HEK293 (cell line): Measurements from ENCODE around the gene SBF2.

Experiments
- BCL11B ChIP-seq: fragments of 450-650 bp; formaldehyde crosslinking; IDR thresholded peaks from 2 replicates; pipeline ENCODE4 v1.5.1; 2016; ENCODE audit warnings: low read depth, missing biosample characterization, missing genetic modification characterization
- HOXD13 ChIP-seq: sonication (generic); formaldehyde crosslinking; IDR thresholded peaks from 2 replicates; pipeline ENCODE4 v1.8.0; 2022; ENCODE audit warnings: missing genetic modification reagents, borderline replicate concordance
- KLF10 ChIP-seq: fragments of 450-650 bp; IDR thresholded peaks from 2 replicates; pipeline ENCODE4 v1.5.1; 2018; ENCODE audit warnings: missing biosample characterization, mild to moderate bottlenecking, missing genetic modification characterization
- SCRT2 ChIP-seq: fragments of 450-650 bp; formaldehyde crosslinking; IDR thresholded peaks from 2 replicates; pipeline ENCODE4 v1.5.1; 2016; ENCODE audit warnings: missing biosample characterization, missing genetic modification characterization
- TCF7L2 ChIP-seq: IDR thresholded peaks from 2 replicates; pipeline ENCODE4 v1.6.1; 2011; ENCODE audit warnings: low read depth, mild to moderate bottlenecking, inconsistent platforms, low read length, moderate library complexity, borderline replicate concordance
- ZNF121 ChIP-seq: fragments of 450-650 bp; formaldehyde crosslinking; IDR thresholded peaks from 2 replicates; pipeline ENCODE4 v1.5.1; 2016; ENCODE audit warnings: missing biosample characterization, missing genetic modification characterization
- ZNF274 ChIP-seq, 2 experiments: fragments of 200-500 bp in 1 of 2; fragments of 450-650 bp in 1 of 2; sonication (Bioruptor generic) in 1 of 2; formaldehyde crosslinking in 1 of 2; IDR thresholded peaks; 2 replicates each; pipeline versions ENCODE4 v1.5.1 to v1.6.1; 2014 to 2016; ENCODE audit warnings: borderline replicate concordance in 1 of 2, inconsistent platforms in 1 of 2, low read length in 1 of 2, missing biosample characterization in 1 of 2, missing genetic modification characterization in 1 of 2
- TF ChIP-seq, protein P1 (sequence below): fragments of 450-650 bp; formaldehyde crosslinking; IDR thresholded peaks from 2 replicates; pipeline ENCODE4 v1.5.1; 2016; ENCODE audit warnings: missing biosample characterization, missing genetic modification characterization
- TF ChIP-seq, protein P2 (sequence below): fragments of 450-650 bp; formaldehyde crosslinking; IDR thresholded peaks from 2 replicates; pipeline ENCODE4 v1.5.1; 2016; ENCODE audit warnings: missing biosample characterization, missing genetic modification characterization, borderline replicate concordance
- TF ChIP-seq, protein P3 (sequence below): fragments of 450-650 bp; formaldehyde crosslinking; IDR thresholded peaks from 2 replicates; pipeline ENCODE4 v1.5.1; 2016; ENCODE audit warnings: missing biosample characterization, missing genetic modification characterization

DNA sequence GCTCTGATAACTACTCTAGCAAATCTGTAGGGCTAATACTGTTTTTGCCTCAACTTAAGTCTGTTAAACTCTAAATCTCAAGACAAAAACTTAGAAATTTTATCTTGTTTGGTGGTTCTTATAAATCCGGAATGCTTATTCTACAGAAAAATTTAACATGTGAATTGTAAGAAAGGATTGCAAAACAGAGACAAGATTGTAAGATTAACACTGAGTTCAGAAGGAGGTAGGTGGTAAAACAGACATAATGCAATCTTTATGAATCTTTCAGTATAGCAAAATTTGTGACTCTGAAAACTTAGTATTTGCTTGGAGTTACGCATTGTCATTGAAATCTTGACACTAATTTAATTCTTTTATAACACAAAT, 263.9 kb downstream of the SBF2 start:
- TF ChIP-seq, protein P1, sequence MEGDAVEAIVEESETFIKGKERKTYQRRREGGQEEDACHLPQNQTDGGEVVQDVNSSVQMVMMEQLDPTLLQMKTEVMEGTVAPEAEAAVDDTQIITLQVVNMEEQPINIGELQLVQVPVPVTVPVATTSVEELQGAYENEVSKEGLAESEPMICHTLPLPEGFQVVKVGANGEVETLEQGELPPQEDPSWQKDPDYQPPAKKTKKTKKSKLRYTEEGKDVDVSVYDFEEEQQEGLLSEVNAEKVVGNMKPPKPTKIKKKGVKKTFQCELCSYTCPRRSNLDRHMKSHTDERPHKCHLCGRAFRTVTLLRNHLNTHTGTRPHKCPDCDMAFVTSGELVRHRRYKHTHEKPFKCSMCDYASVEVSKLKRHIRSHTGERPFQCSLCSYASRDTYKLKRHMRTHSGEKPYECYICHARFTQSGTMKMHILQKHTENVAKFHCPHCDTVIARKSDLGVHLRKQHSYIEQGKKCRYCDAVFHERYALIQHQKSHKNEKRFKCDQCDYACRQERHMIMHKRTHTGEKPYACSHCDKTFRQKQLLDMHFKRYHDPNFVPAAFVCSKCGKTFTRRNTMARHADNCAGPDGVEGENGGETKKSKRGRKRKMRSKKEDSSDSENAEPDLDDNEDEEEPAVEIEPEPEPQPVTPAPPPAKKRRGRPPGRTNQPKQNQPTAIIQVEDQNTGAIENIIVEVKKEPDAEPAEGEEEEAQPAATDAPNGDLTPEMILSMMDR (tag by site-specific recombination): no peak
- no peak for TF ChIP-seq ZNF121 (tag by site-specific recombination)
- TF ChIP-seq, protein P2, sequence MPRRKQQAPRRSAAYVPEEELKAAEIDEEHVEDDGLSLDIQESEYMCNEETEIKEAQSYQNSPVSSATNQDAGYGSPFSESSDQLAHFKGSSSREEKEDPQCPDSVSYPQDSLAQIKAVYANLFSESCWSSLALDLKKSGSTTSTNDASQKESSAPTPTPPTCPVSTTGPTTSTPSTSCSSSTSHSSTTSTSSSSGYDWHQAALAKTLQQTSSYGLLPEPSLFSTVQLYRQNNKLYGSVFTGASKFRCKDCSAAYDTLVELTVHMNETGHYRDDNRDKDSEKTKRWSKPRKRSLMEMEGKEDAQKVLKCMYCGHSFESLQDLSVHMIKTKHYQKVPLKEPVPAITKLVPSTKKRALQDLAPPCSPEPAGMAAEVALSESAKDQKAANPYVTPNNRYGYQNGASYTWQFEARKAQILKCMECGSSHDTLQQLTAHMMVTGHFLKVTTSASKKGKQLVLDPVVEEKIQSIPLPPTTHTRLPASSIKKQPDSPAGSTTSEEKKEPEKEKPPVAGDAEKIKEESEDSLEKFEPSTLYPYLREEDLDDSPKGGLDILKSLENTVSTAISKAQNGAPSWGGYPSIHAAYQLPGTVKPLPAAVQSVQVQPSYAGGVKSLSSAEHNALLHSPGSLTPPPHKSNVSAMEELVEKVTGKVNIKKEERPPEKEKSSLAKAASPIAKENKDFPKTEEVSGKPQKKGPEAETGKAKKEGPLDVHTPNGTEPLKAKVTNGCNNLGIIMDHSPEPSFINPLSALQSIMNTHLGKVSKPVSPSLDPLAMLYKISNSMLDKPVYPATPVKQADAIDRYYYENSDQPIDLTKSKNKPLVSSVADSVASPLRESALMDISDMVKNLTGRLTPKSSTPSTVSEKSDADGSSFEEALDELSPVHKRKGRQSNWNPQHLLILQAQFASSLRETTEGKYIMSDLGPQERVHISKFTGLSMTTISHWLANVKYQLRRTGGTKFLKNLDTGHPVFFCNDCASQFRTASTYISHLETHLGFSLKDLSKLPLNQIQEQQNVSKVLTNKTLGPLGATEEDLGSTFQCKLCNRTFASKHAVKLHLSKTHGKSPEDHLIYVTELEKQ (tag by site-specific recombination): no peak
- no peak for TF ChIP-seq HOXD13 (CRISPR knock-in tag)
- no peak for TF ChIP-seq TCF7L2
- no peak for TF ChIP-seq KLF10 (tag by site-specific recombination)
- no peak for TF ChIP-seq ZNF274 (IDR thresholded peaks at IDR 0.05; ENCODE audit: low read length)
- TF ChIP-seq ZNF274 (tag by site-specific recombination; IDR thresholded peaks at IDR 0.05; ENCODE audit: borderline replicate concordance): no peak
- TF ChIP-seq, protein P3, sequence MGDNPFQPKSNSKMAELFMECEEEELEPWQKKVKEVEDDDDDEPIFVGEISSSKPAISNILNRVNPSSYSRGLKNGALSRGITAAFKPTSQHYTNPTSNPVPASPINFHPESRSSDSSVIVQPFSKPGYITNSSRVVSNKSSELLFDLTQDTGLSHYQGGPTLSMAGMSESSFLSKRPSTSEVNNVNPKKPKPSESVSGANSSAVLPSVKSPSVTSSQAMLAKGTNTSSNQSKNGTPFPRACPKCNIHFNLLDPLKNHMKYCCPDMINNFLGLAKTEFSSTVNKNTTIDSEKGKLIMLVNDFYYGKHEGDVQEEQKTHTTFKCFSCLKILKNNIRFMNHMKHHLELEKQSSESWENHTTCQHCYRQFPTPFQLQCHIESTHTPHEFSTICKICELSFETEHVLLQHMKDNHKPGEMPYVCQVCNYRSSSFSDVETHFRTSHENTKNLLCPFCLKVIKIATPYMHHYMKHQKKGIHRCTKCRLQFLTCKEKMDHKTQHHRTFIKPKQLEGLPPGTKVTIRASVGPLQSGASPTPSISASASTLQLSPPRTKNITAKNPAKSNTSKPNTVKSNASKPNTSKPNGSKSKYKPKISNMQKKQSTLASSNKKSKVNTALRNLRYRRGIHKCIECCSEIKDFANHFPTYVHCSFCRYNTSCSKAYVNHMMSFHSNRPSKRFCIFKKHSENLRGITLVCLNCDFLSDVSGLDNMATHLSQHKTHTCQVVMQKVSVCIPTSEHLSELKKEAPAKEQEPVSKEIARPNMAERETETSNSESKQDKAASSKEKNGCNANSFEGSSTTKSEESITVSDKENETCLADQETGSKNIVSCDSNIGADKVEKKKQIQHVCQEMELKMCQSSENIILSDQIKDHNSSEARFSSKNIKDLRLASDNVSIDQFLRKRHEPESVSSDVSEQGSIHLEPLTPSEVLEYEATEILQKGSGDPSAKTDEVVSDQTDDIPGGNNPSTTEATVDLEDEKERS: no peak
- no peak for TF ChIP-seq BCL11B
- TF ChIP-seq SCRT2 (tag by site-specific recombination): no peak
